ENCODE results near the gene HBE1. TPM values are rescaled to one million over a fixed set of nuclear protein-coding genes. Genes with fewer than 3 reads are reported as not detected.

Gene HBE1
- polyA plus RNA-seq, 1 of the 3 experiments (the other 2 are of a cell fraction), result 2.4 TPM

- Histone ChIP-seq H3K9ac (no peak within 1 kb of the TSS), H3K27me3 (ENCODE audit: insufficient read depth) (no peaks in the 10 kb centered on the region), H3K4me2 (no peak within 1 kb of the TSS), H3F3A (replicated peaks; ENCODE audit: insufficient read depth) (no peaks in the 10 kb centered on the region), H3K27ac (ENCODE audit: low read depth in 2 of 2, low read length in 1 of 2) (no peak within 1 kb of the TSS), H3K79me2 (ENCODE audit: insufficient read depth) (no peaks in the 10 kb centered on the region), H4K20me1 (ENCODE audit: insufficient read depth) (no peaks in the 10 kb centered on the region), H3K9me3 (no peaks in the 10 kb centered on the region), H3K4me3 (ENCODE audit: low read depth in 2 of 2, low read length in 1 of 2) (no peak within 1 kb of the TSS), H3K9me2 (no peaks in the 10 kb centered on the region), H3K4me1 (ENCODE audit: control insufficient read depth in 1 of 2, insufficient read depth in 2 of 2, low read depth in 1 of 2, low read length in 1 of 2) (no peaks in the 10 kb centered on the region), H3K36me3 (replicated peaks in 1 of 2; ENCODE audit: control insufficient read depth in 1 of 2, insufficient read depth in 2 of 2, low read length in 1 of 2) (no peaks in the 10 kb centered on the region), H2AFZ (ENCODE audit: low read depth) (no peak within 1 kb of the TSS)
- POLR2A ChIA-PET, result no interaction called here
- TF ChIP-seq FOXM1 (IDR thresholded peaks at IDR 0.05; ENCODE audit: low read depth) (no peak), TAF1 (IDR thresholded peaks at IDR 0.05; ENCODE audit: borderline replicate concordance, low read depth, low read length) (no peak), ELF1 (IDR thresholded peaks at IDR 0.05) (no peak), JUND (IDR thresholded peaks at IDR 0.05) (no peak), RCOR1 (IDR thresholded peaks at IDR 0.05; ENCODE audit: low read length) (no peak), EP300 (IDR thresholded peaks at IDR 0.05; ENCODE audit: borderline replicate concordance in 1 of 2, low read depth in 1 of 2, low read length in 1 of 2) (no peak), FOSL2 (IDR thresholded peaks at IDR 0.05; ENCODE audit: borderline replicate concordance, low read depth) (no peak), RFX5 (IDR thresholded peaks at IDR 0.05; ENCODE audit: low read length) (no peak)
- CTCF ChIA-PET, result no interaction called here
- WGBS (ENCODE audit: low lambda C conversion rate), result 24% methylated on average over 3 of the region's 3 CpGs
- no peak for DNase-seq
These were observed 42.9 kb downstream of the HBE1 start, which contains the start of gene HBB for GRCh38 chr11:5226732-5227310. TSS of gene HBB (minus strand) at chr11:5227071. CDS start at chr11:5227021, 50 bp downstream.

- H3K27ac ChIP-seq (ENCODE audit: low read depth in 2 of 2, low read length in 1 of 2), result no peak overlapping the region
These were observed 44.3 kb downstream of the HBE1 start for GRCh38 chr11:5225480-5225871.

More at GRCh38 chr11:5225480-5225871, 44.3 kb downstream of the HBE1 start:
- H2AFZ ChIP-seq (ENCODE audit: low read depth), result no peak overlapping the region
- H3K4me3 ChIP-seq (ENCODE audit: low read depth in 2 of 2, low read length in 1 of 2), result no peak overlapping the region
- no peaks in the 10 kb centered on the region for H3K79me2 ChIP-seq (ENCODE audit: insufficient read depth)
- no peaks in the 10 kb centered on the region for H3K36me3 ChIP-seq (replicated peaks in 1 of 2; ENCODE audit: control insufficient read depth in 1 of 2, insufficient read depth in 2 of 2, low read length in 1 of 2)
- H3K4me1 ChIP-seq (ENCODE audit: control insufficient read depth in 1 of 2, insufficient read depth in 2 of 2, low read depth in 1 of 2, low read length in 1 of 2), result no peaks in the 10 kb centered on the region
- TF ChIP-seq FOXM1 (IDR thresholded peaks at IDR 0.05; ENCODE audit: low read depth) (no peak), TAF1 (IDR thresholded peaks at IDR 0.05; ENCODE audit: borderline replicate concordance, low read depth, low read length) (no peak), SMC3 (IDR thresholded peaks at IDR 0.05; ENCODE audit: low read depth, low read length) (no peak), CTCF (IDR thresholded peaks at IDR 0.05) (no peak), EP300 (IDR thresholded peaks at IDR 0.05; ENCODE audit: borderline replicate concordance in 1 of 2, low read depth in 1 of 2, low read length in 1 of 2) (no peak), ZBTB33 (IDR thresholded peaks at IDR 0.05; ENCODE audit: borderline replicate concordance, low read depth) (no peak), RFX5 (IDR thresholded peaks at IDR 0.05; ENCODE audit: low read length) (no peak), NFIC (IDR thresholded peaks at IDR 0.05; ENCODE audit: borderline replicate concordance) (no peak), GATA2 (CRISPR knock-in tag; IDR thresholded peaks at IDR 0.05) (no peak), MEF2A (IDR thresholded peaks at IDR 0.05; ENCODE audit: borderline replicate concordance, low read depth) (no peak), CHD2 (IDR thresholded peaks at IDR 0.05; ENCODE audit: low read length, partially characterized antibody) (no peak), IRF3 (IDR thresholded peaks at IDR 0.05; ENCODE audit: low read depth, low read length) (no peak), FOXJ3 (CRISPR knock-in tag; IDR thresholded peaks at IDR 0.05) (no peak), RXRA (IDR thresholded peaks at IDR 0.05; ENCODE audit: borderline replicate concordance, low read depth) (no peak), USF2 (IDR thresholded peaks at IDR 0.05; ENCODE audit: borderline replicate concordance, low read depth, low read length) (no peak), PBX3 (IDR thresholded peaks at IDR 0.05) (no peak), RAD21 (IDR thresholded peaks at IDR 0.05; ENCODE audit: low read length) (no peak)
- CTCF ChIA-PET, result no interaction called here
- no peak overlapping the region for H3K9ac ChIP-seq
- no peak overlapping the region for H3K4me2 ChIP-seq
- no peaks in the 10 kb centered on the region for H4K20me1 ChIP-seq (ENCODE audit: insufficient read depth)
- H3K27me3 ChIP-seq (ENCODE audit: insufficient read depth), result no peaks in the 10 kb centered on the region
- H3K9me2 ChIP-seq, result no peaks in the 10 kb centered on the region
- 6% methylated on average over 2 of the region's 2 CpGs for WGBS (ENCODE audit: low lambda C conversion rate)
- no peaks in the 10 kb centered on the region for H3F3A ChIP-seq (replicated peaks; ENCODE audit: insufficient read depth)
- POLR2A ChIA-PET, result no interaction called here
- no peak for DNase-seq
- no peaks in the 10 kb centered on the region for H3K9me3 ChIP-seq

Data from SK-N-SH (cell line).